Activated naive CD8-positive, alpha-beta T cell treated with anti-CD3 and anti-CD28 coated beads for 36 hours (primary cell): ENCODE measurements around the gene SGSM1. TPM values are rescaled to one million over a fixed set of nuclear protein-coding genes. Genes with fewer than 3 reads are reported as not detected.
"Not testable (repeated sequence)": the region's sequence is repeated elsewhere in the genome, so short reads cannot be mapped to it uniquely, and the experiment has no call there.

ENCODE experiments used
- DNase-seq: peaks from one replicate; pipeline ENCODE4 v3.0.0; 2021
- H3K27ac Mint-ChIP-seq: one replicate; pipeline ENCODE4 v1.8.0; 2022; ENCODE audit warnings: mild to moderate bottlenecking, moderate library complexity, mixed read lengths
- H3K27me3 Mint-ChIP-seq: one replicate; pipeline ENCODE4 v1.8.0; 2022; ENCODE audit warnings: mild to moderate bottlenecking, mixed read lengths
- H3K36me3 Mint-ChIP-seq: one replicate; pipeline ENCODE4 v1.8.0; 2021; ENCODE audit warnings: mild to moderate bottlenecking, mixed read lengths
- H3K4me1 Mint-ChIP-seq: one replicate; pipeline ENCODE4 v1.8.0; 2021; ENCODE audit warnings: mixed read lengths
- H3K4me3 Mint-ChIP-seq: one replicate; pipeline ENCODE4 v1.8.0; 2022; ENCODE audit warnings: mild to moderate bottlenecking, moderate library complexity, mixed read lengths
- H3K9me3 Mint-ChIP-seq: one replicate; pipeline ENCODE4 v1.8.0; 2022; ENCODE audit warnings: mixed read lengths
- total RNA-seq, 2 experiments: library from RNA; stranded (reverse); gene quantifications; one replicate each; pipeline ENCODE4 v1.2.3, GENCODE V29; 2021

SGSM1 gene
- total RNA-seq, 2 experiments from 2014 or later: 0.04 TPM; not detected in 1

DNA sequence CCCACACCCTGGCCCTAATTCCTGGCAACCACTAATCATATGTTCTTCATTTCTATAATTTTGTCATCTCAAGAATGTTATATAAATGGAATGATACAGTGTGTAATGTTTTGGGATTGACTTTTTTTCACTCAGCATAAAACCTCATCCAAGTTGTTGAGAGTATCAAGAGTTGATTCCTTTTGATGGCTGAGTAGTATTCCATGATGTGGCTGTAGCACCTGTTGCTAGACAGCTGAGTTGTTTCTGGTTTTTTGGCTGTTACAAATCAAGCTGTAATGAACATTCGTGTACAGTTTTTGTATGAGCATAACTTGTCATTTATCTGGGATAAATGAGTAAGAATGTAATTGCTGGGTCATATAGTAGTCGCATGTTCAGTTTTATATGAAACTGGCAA, 81.2 kb downstream of the SGSM1 start:
- no peak for DNase-seq
- Mint-ChIP-seq H3K27ac (no peak overlapping the region), H3K9me3 (no peaks in the 10 kb centered on the region), H3K4me1 (no peaks in the 10 kb centered on the region), H3K4me3 (no peak overlapping the region), H3K36me3 (no peaks in the 10 kb centered on the region), H3K27me3 (peaks cover under 1% of the 10 kb centered on the region)

DNA sequence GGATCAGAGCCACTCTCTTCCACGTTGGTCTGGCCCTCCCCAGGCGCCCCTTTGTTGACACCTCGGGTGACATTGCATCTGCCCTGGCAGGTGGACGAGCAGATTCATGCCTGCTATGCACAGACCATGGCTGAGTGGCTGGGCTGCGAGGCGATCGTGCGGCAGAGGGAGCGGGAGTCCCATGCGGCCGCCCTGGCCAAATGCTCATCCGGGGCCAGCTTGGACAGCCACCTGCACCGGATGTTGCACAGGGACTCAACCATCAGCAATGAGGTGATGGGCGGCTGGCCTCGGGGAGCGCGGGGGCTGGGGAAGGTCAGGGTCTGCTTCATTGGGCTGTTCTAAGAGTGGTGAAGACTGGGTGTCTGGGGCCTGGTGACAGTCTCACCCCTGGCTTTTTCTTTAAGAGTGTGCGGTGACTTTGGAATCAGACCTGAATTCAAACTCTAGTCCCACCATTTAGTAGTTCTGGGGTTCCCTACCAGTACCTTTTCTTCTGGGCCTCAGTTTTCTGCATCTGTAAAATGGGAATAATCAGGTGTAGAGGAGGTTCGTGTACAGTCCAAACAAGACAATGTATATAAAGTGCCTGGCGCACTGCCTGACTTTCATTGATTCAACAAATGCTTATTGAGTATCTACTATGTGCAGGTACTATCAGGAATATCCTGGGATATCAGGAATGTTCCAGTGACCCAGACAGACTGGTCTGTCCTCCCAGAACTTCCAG, 87.5 kb downstream of the SGSM1 start:
- Mint-ChIP-seq H3K4me1 (no peaks in the 10 kb centered on the region), H3K4me3 (no peak overlapping the region), H3K9me3 (no peaks in the 10 kb centered on the region), H3K27me3 (peaks cover 5% of the 10 kb centered on the region), H3K36me3 (no peaks in the 10 kb centered on the region), H3K27ac (no peak overlapping the region)
- DNase-seq: no peak

DNA sequence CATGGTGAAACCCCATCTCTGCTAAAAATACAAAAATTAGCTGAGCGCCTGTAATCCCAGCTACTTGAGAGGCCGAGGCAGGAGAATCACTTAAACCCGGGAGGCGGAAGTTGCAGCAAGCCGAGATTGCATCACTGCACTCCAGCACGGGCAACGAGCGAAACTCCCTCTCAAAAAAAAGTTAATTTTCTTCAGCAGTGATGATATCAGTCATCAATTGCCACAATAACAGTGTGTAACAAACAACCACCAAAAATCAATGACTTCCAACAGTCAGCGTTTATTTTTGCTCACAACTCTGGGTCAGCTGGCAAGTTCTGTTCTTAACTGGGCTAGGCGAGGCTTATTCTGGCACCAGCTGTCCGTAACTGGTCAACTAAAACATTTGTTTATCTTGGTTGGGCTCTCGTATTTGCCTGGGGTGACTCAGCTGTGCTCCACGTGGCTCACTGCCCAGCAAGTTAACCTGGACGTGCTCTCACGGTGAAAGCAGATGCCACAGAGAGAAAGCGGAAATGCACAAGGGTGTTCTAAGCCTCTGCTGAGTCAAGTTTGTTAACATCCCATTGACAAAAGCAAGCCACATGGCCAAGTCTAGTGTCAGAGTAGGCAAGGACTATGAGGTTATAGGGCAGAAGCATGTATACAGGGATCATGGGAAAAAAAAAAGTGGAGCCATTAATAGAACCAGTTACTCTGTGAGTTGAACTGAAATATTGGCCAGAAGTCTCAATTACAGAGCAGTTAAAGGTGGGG, 88.4 kb downstream of the SGSM1 start:
- H3K36me3 Mint-ChIP-seq: no peaks in the 10 kb centered on the region
- no peaks in the 10 kb centered on the region for H3K4me1 Mint-ChIP-seq
- no peak overlapping the region for H3K4me3 Mint-ChIP-seq
- no peak overlapping the region for H3K27ac Mint-ChIP-seq
- DNase-seq: no peak
- no peaks in the 10 kb centered on the region for H3K9me3 Mint-ChIP-seq
- peaks cover 5% of the 10 kb centered on the region for H3K27me3 Mint-ChIP-seq

DNA sequence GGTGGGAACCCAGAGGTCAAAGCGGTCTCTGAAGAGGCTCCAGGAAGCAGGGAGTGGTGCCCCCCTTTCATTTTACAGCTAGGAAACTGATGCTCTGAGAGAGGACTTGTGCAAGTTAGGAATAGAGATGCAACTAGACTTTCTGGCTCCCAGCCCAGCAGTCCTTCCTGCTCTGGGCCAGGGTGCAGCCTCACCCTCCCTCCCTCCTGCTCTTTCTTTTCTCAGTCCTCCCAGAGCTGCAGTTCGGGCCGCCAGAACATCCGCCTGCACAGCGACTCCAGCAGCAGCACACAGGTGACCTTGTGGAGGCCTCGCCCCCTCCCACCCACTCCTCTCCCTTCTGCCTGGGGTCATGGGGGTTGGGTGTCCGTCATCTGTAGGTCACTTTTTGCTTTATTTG, 89.0 kb downstream of the SGSM1 start:
- H3K27ac Mint-ChIP-seq: no peak overlapping the region
- H3K36me3 Mint-ChIP-seq: no peaks in the 10 kb centered on the region
- DNase-seq: no peak
- H3K27me3 Mint-ChIP-seq: peaks cover 5% of the 10 kb centered on the region
- H3K9me3 Mint-ChIP-seq: no peaks in the 10 kb centered on the region
- H3K4me1 Mint-ChIP-seq: no peaks in the 10 kb centered on the region
- H3K4me3 Mint-ChIP-seq: no peak overlapping the region

DNA sequence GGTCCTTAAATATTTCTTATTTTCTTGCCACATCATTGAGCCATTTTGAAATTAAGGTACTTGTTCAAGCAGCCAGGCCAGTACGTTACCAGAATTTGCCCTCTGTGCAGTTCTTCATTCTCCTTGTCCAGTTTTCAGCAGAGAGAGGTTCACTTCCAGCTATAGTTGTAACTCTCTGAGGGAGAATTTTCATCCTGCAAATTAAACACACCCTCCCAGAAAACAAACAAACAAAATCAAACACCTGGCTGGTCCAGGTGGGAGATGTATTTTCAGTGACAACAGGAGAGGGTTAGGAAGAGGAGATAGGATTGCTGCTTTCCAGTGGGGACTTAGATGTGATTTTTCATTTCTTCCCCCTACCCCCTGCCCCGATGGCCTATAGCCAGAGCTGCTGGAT, 95.4 kb downstream of the SGSM1 start:
- no peak overlapping the region for H3K27ac Mint-ChIP-seq
- peaks cover 17% of the 10 kb centered on the region for H3K9me3 Mint-ChIP-seq
- no peaks in the 10 kb centered on the region for H3K27me3 Mint-ChIP-seq
- no peaks in the 10 kb centered on the region for H3K4me1 Mint-ChIP-seq
- H3K36me3 Mint-ChIP-seq: peaks cover 15% of the 10 kb centered on the region
- no peak for DNase-seq
- no peak overlapping the region for H3K4me3 Mint-ChIP-seq

DNA sequence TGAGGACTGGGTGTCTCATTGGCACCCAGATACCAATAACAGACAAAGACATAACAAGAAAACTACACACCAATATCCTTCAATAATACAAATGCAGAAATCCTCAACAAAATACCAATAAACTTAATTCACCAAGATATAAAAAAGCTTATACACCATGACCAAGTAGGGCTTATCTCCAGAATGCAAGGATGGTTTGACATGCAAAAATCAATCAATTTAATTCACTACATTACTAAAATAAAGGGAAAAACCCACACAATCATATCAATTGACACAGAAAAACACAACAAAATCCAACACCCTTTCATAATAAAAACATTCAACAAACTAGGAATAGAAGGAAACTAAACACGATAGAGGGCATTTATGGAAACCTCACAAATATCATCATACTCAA, 99.9 kb downstream of the SGSM1 start:
- peaks cover 18% of the 10 kb centered on the region for H3K9me3 Mint-ChIP-seq
- DNase-seq: no peak
- no peak overlapping the region for H3K4me3 Mint-ChIP-seq
- H3K36me3 Mint-ChIP-seq: peaks cover 17% of the 10 kb centered on the region
- H3K27me3 Mint-ChIP-seq: no peaks in the 10 kb centered on the region
- no peak overlapping the region for H3K27ac Mint-ChIP-seq
- no peaks in the 10 kb centered on the region for H3K4me1 Mint-ChIP-seq

DNA sequence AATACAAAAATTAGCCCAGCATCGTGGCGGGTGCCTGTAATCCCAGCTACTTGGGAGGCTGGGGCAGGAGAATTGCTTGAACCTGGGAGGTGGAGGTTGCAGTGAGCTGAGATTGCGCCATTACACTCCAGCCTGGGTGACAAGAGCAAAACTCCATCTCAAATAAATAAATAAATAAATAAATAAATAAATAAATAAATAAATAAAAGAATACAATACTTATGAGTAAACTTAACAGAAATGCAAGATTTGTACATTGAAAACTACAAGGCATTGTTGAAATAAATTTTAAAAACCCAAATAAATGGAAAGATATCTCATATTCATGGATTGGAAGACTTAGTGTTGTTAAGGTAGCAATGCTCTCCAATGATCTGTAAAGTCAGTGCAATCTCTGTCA, 101.1 kb downstream of the SGSM1 start:
- H3K27me3 Mint-ChIP-seq, DNase-seq, H3K27ac Mint-ChIP-seq, H3K4me1 Mint-ChIP-seq, H3K4me3 Mint-ChIP-seq: not testable (repeated sequence)
- peaks cover 17% of the 10 kb centered on the region for H3K36me3 Mint-ChIP-seq
- peaks cover 18% of the 10 kb centered on the region for H3K9me3 Mint-ChIP-seq

DNA sequence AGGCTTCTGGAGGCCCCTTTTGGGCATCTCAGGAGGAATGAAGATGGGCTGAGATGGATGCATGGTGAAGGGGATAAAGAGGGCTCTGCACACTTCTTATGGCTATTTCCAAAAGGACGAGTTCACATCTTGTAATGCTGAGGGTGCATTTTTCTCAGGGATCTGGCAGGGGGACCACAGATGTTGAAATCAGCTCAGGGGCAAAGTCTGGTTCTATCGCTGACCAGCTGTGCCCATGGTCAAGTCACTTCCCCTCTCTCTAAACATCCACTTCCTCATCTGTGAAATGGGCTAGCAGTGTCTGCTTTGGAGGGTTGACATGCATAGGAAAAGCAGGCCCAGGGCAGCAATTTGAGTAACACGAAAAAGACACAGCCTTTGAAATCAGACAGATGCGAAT, 114.0 kb downstream of the SGSM1 start:
- no peaks in the 10 kb centered on the region for H3K4me1 Mint-ChIP-seq
- no peaks in the 10 kb centered on the region for H3K36me3 Mint-ChIP-seq
- no peak for DNase-seq
- H3K9me3 Mint-ChIP-seq: no peaks in the 10 kb centered on the region
- no peak overlapping the region for H3K27ac Mint-ChIP-seq
- H3K4me3 Mint-ChIP-seq: no peak overlapping the region
- no peaks in the 10 kb centered on the region for H3K27me3 Mint-ChIP-seq

DNA sequence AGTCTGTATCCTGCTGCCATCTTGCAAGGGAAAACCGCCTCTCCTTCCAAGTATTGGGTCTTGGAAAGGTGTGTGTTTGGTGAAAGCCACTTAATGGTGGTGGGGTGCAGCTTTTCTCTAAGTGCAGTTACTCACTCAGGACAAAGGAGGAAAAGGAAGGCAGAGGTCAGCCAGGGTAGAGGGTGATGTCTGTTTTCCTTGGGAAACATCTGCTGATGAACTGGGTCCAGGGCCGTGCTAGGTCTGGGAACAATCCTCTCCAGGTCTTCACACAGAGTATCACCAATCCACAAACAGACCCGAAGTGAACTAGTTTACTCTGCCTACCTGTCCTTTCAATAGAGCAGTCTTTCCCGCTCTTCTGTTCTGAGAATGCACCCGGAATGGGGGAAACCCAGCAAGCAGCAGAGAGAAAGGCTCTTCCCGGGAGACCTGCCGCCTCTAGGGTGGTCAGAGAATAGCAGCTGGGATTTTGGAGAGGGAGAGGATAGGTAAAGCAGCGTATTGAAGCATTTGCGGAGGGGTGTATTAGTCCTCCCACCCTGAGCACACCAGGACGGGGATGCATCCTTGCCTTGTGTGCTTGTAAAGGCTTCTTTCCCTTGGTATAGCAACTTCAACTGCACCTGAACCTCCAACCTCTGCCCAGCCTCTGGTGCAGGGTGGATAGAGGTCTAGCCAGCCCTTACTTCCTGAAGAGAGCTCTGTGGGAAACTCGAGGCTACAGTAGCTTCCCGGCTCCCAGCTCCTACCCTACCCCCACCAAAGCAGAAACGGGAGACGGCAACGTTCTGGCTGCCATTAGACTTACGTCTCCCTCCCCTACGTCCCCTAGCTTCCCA, 119.8 kb downstream of the SGSM1 start:
- Mint-ChIP-seq H3K36me3 (no peaks in the 10 kb centered on the region), H3K9me3 (no peaks in the 10 kb centered on the region), H3K27me3 (peaks cover 16% of the 10 kb centered on the region), H3K4me3 (no peak overlapping the region), H3K27ac (no peak overlapping the region), H3K4me1 (peaks cover 2% of the 10 kb centered on the region)
- no peak for DNase-seq

DNA sequence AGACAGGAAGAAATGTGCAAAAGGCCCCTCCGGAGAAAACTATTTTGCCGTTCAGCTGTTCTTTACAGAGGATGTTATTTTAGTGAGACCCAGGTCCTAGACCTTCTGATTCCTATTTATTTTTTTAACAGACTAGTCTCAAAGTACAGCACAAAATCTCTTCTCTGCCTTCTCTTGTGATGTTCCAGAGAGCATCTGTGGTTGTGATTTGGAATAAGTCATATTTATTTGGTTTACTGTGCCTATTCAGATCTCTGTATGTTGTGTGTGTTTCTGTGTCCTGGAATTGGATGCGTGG, 120.4 kb downstream of the SGSM1 start:
- Mint-ChIP-seq H3K9me3 (no peaks in the 10 kb centered on the region), H3K4me1 (peaks cover 2% of the 10 kb centered on the region), H3K27me3 (peaks cover 16% of the 10 kb centered on the region), H3K36me3 (no peaks in the 10 kb centered on the region), H3K27ac (no peak overlapping the region), H3K4me3 (no peak overlapping the region)
- DNase-seq: no peak

DNA sequence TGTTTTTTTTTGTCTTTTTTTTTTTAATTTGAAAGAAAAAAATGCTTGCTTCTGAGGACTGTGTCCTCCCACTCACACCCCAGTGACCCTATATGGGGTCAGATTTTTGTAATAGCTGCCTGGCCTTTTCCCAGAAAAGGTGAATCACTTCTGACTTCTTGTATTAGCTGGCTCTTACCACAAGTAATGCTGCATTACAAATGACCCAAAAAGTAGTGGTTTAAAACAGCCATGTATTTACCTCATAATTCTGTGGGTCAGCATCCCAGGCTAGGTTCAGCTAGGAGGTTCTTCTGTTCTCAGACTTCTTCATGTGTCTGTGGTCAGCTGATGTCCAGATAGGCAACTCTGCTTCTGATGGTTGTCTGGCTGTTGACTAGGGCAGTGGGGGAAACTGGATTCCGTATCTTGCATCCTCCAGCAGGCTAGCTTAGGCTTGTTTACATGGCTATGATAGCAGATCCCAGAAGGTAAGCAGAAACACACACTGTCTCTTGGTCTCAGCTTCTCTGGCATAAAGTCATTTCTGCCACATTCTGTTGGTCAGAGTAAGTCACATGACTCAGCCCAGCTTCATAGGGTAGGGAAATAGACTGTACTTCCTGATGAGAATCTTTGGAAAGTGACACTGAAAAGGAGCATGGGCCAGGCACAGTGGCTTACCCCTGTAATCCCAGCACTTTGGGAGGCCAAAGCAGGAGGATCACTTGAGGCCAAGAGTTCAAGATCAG, 121.0 kb downstream of the SGSM1 start:
- Mint-ChIP-seq H3K4me1 (peaks cover 2% of the 10 kb centered on the region), H3K27ac (no peak overlapping the region), H3K36me3 (no peaks in the 10 kb centered on the region), H3K27me3 (peaks cover 17% of the 10 kb centered on the region), H3K9me3 (no peaks in the 10 kb centered on the region), H3K4me3 (no peak overlapping the region)
- DNase-seq: no peak

DNA sequence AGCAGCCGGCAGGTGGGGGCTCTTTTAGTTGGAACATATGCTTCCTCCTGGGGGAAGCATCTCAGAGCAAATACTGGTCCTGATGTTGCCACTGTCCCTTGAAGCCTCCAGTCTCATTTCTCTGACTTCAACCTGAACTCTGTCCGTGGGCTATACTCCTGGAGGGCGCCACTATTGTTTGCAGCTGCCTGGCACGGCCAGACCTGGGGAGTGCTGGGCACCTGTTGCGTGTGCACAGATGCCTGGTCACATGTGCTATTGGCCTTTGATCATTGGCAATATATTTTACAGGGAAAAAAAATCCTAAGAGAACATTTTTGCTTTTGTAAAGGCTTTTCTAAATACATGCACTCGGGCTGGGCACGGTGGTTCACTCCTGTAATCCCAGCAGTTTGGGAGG, 122.3 kb downstream of the SGSM1 start:
- no peaks in the 10 kb centered on the region for H3K36me3 Mint-ChIP-seq
- H3K4me1 Mint-ChIP-seq: peaks cover 2% of the 10 kb centered on the region
- no peak overlapping the region for H3K27ac Mint-ChIP-seq
- no peaks in the 10 kb centered on the region for H3K9me3 Mint-ChIP-seq
- H3K27me3 Mint-ChIP-seq: peaks cover 23% of the 10 kb centered on the region
- no peak for DNase-seq
- no peak overlapping the region for H3K4me3 Mint-ChIP-seq

DNA sequence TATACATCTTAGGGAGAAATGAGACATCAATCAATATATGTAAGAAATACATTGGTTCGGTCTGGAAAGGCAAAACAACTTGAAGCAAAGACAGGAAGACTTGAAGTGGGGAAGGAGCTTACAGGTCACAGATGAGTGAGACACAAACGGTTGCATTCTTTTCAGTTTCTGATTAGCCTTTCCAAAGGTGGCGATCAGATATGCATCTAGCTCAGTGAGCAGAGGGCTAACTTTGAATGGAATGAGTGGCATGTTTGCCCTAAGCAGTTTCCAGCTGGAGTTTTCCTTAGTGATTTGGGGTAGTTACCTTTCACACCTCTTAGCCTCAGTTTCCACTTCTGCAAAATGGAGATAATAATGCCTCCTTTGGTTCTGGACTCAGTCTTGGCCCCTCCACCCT, 124.7 kb downstream of the SGSM1 start:
- Mint-ChIP-seq H3K36me3 (no peaks in the 10 kb centered on the region), H3K9me3 (no peaks in the 10 kb centered on the region), H3K4me3 (no peak overlapping the region), H3K27me3 (peaks cover 23% of the 10 kb centered on the region), H3K4me1 (peaks cover 2% of the 10 kb centered on the region), H3K27ac (no peak overlapping the region)
- DNase-seq: no peak

DNA sequence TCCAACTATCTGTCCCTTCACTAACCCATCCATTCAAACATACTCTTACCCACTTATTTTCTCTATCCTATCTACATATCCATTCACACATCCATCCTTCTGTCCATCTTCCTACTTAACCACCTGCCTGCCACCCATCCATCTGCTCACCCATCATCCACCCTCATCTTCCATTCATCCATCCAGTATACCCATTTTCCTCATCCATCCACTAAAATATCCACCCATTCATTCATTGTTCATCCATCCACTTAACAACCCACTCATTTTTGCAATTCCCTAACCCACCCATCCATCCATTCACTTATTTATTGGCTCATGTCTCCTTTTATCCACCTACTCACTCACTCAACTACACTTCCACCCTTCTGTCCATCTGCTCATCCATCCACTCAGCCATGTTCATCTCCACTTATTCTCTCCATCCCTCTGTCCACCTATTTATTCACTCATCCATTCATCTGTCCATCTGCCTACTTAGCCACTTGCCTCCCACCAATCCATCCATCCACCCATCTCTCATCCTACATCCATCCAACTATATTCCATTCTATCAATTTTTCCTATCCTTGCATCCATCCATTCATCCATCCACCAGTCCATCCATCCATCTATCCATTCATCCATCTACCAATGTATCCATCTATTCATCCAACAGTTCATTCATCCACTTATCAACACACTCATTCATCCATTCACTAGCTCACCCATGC, 129.9 kb downstream of the SGSM1 start:
- H3K27me3 Mint-ChIP-seq: peaks cover 7% of the 10 kb centered on the region
- H3K36me3 Mint-ChIP-seq: no peaks in the 10 kb centered on the region
- no peak overlapping the region for H3K27ac Mint-ChIP-seq
- H3K4me1 Mint-ChIP-seq: no peaks in the 10 kb centered on the region
- no peaks in the 10 kb centered on the region for H3K9me3 Mint-ChIP-seq
- no peak overlapping the region for H3K4me3 Mint-ChIP-seq
- DNase-seq: no peak
